CD4-positive, alpha-beta T cell (primary cell): ENCODE results near the gene PLCB1. TPM values are rescaled to one million over a fixed set of nuclear protein-coding genes. Genes with fewer than 3 reads are reported as not detected.
A peak's percentile ranks its signal among the peaks of the same experiment; 100 is the strongest.

Experiments used
- ATAC-seq: fragments of 200-7000 bp; cut with Tn5 transposase; one replicate; pipeline ENCODE4 v1.10.0; 2022; ENCODE audit warnings: mild to moderate bottlenecking; ENCODE audit not compliant: poor library complexity
- CTCF ChIA-PET: fragments of 350-600 bp; sonication (Branson Sonifier 250); formaldehyde crosslinking; loops from one replicate; lab custom pipeline; 2021; ENCODE audit warnings: antibody characterized with exemption, inconsistent platforms; lab: Charles Lee
- POLR2A ChIA-PET: fragments of 350-600 bp; sonication (Branson Sonifier 250); formaldehyde crosslinking; loops from one replicate; lab custom pipeline; 2021; ENCODE audit warnings: antibody characterized with exemption, inconsistent platforms; lab: Charles Lee
- DNase-seq, 14 experiments: peaks; one replicate each; pipeline ENCODE4 v3.0.0-alpha.2; 2013 to 2020; ENCODE audit warnings: mixed read lengths in 2 of 14
- H3K27ac ChIP-seq, 2 donors: one replicate each; pipeline versions ENCODE4 v1.5.1 to v1.7.0; 2013; ENCODE audit warnings: low read length in 2 of 2, low read depth in 1 of 2, mild to moderate bottlenecking in 1 of 2
- H3K27me3 ChIP-seq, 2 experiments: 1 replicate in 1 of 2; 2 replicates in 1 of 2; pipeline versions ENCODE4 v1.6.1 to v1.7.0; 2013; ENCODE audit warnings: low read length in 2 of 2, control low read depth in 1 of 2, mild to moderate bottlenecking in 1 of 2, moderate library complexity in 1 of 2; ENCODE audit not compliant: insufficient read depth in 2 of 2, control insufficient read depth in 1 of 2
- H3K36me3 ChIP-seq: one replicate; pipeline ENCODE4 v1.6.1; 2013; ENCODE audit warnings: low read length, control low read depth; ENCODE audit not compliant: insufficient read depth
- H3K4me1 ChIP-seq: one replicate; pipeline ENCODE4 v1.6.1; 2013; ENCODE audit warnings: low read length, control low read depth; ENCODE audit not compliant: insufficient read depth
- H3K4me3 ChIP-seq: one replicate; pipeline ENCODE4 v1.5.1; 2013; ENCODE audit warnings: mild to moderate bottlenecking, low read length, moderate library complexity
- H3K9me3 ChIP-seq, 2 experiments: 1 replicate in 1 of 2; 2 replicates in 1 of 2; pipeline versions ENCODE4 v1.6.1 to v1.7.0; 2013; ENCODE audit warnings: low read length in 2 of 2, mild to moderate bottlenecking in 2 of 2, control low read depth in 1 of 2, moderate library complexity in 1 of 2; ENCODE audit not compliant: control insufficient read depth in 1 of 2, insufficient read depth in 1 of 2
- H3K27ac Mint-ChIP-seq: one replicate; pipeline ENCODE4 v1.8.0; 2020; ENCODE audit warnings: mixed read lengths
- H3K27me3 Mint-ChIP-seq: one replicate; pipeline ENCODE4 v1.8.0; 2021; ENCODE audit warnings: mixed read lengths
- H3K36me3 Mint-ChIP-seq: one replicate; pipeline ENCODE4 v1.8.0; 2021; ENCODE audit warnings: low read depth, mixed read lengths
- H3K4me1 Mint-ChIP-seq: one replicate; pipeline ENCODE4 v1.8.0; 2021; ENCODE audit warnings: low read depth, mixed read lengths
- H3K4me3 Mint-ChIP-seq: one replicate; pipeline ENCODE4 v1.8.0; 2020; ENCODE audit warnings: mild to moderate bottlenecking, mixed read lengths
- H3K9me3 Mint-ChIP-seq: one replicate; pipeline ENCODE4 v1.8.0; 2020; ENCODE audit warnings: mixed read lengths
- CTCF ChIP-seq: fragments of 200-600 bp; IDR thresholded peaks from one replicate; pipeline ENCODE4 v1.8.0; 2022; ENCODE audit warnings: antibody characterized with exemption, mild to moderate bottlenecking
- intact Hi-C, 2 experiments: fragments of 100-400 bp; cut with DNase I in 1 of 2; cut with micrococcal nuclease in 1 of 2; formaldehyde crosslinking; loops; one replicate each; pipeline versions ENCODE4 v1.15.1 to v1.9.0; 2023 to 2025; cut with DNase I, micrococcal nuclease
- total RNA-seq, 174 experiments: library from RNA in 2 of 174; stranded (reverse) in 2 of 174; gene quantifications; one replicate each; pipeline ENCODE4 v1.2.3 and lab custom pipeline; 2021 to 2026

The PLCB1 gene
- total RNA-seq, 2 experiments from 2014 or later: 3.8 to 5.6 TPM

GRCh38 chr20:8145246-8146168 lies 13.4 kb downstream of the PLCB1 start:
- no peaks in the 10 kb centered on the region for H3K9me3 Mint-ChIP-seq
- Histone ChIP-seq H3K4me3 (no peak overlapping the region), H3K27me3 (no peaks in the 10 kb centered on the region), H3K9me3 (no peaks in the 10 kb centered on the region), H3K4me1 (peaks cover 19% of the 10 kb centered on the region), H3K36me3 (no peaks in the 10 kb centered on the region), H3K27ac (peak overlapping the region in 1 of 2 donors; percentile 27)
- no peak for DNase-seq
- no peaks in the 10 kb centered on the region for H3K36me3 Mint-ChIP-seq
- POLR2A ChIA-PET: no interaction called here
- H3K27ac Mint-ChIP-seq: no peak overlapping the region
- peaks cover 20% of the 10 kb centered on the region for H3K4me1 Mint-ChIP-seq
- H3K4me3 Mint-ChIP-seq: no peak overlapping the region
- H3K27me3 Mint-ChIP-seq: no peaks in the 10 kb centered on the region
- no peak for ATAC-seq
- intact Hi-C loops: no loop called here
- TF ChIP-seq CTCF: no peak
- CTCF ChIA-PET: no interaction called here

- TF ChIP-seq CTCF: no peak
- peaks cover 19% of the 10 kb centered on the region for H3K4me1 ChIP-seq
- Mint-ChIP-seq H3K36me3 (no peaks in the 10 kb centered on the region), H3K9me3 (no peaks in the 10 kb centered on the region), H3K4me1 (peaks cover 39% of the 10 kb centered on the region), H3K4me3 (no peak overlapping the region), H3K27ac (no peak overlapping the region), H3K27me3 (no peaks in the 10 kb centered on the region)
- intact Hi-C loops: no loop called here
- ATAC-seq (no peak), DNase-seq (no peak)
- H3K9me3 ChIP-seq: no peaks in the 10 kb centered on the region
- no peaks in the 10 kb centered on the region for H3K27me3 ChIP-seq
- no peak overlapping the region for H3K27ac ChIP-seq
- no peaks in the 10 kb centered on the region for H3K36me3 ChIP-seq
- no peak overlapping the region for H3K4me3 ChIP-seq
- CTCF ChIA-PET: no interaction called here
- POLR2A ChIA-PET: no interaction called here
Observed at GRCh38 chr20:8147476-8147875, 15.4 kb downstream of the PLCB1 start.

- intact Hi-C loops: no loop called here
- no peak overlapping the region for H3K27ac ChIP-seq
- no peak for ATAC-seq
- ChIA-PET POLR2A (no interaction called here), CTCF (no interaction called here)
- TF ChIP-seq CTCF: no peak
- no peaks in the 10 kb centered on the region for H3K27me3 ChIP-seq
- Mint-ChIP-seq H3K27me3 (no peaks in the 10 kb centered on the region), H3K4me3 (no peak overlapping the region), H3K36me3 (no peaks in the 10 kb centered on the region), H3K9me3 (no peaks in the 10 kb centered on the region), H3K4me1 (peaks cover 49% of the 10 kb centered on the region), H3K27ac (no peak overlapping the region)
- DNase-seq: no peak
- H3K36me3 ChIP-seq: no peaks in the 10 kb centered on the region
- no peak overlapping the region for H3K4me3 ChIP-seq
- peaks cover 24% of the 10 kb centered on the region for H3K4me1 ChIP-seq
- H3K9me3 ChIP-seq: no peaks in the 10 kb centered on the region
Observed at GRCh38 chr20:8148501-8148900, 16.4 kb downstream of the PLCB1 start.
